Inferior parietal cortex (tissue), 1 donor: ENCODE measurements around the gene ALPP.
"Not testable (repeated sequence)": the region's sequence is repeated elsewhere in the genome, so short reads cannot be mapped to it uniquely, and the experiment has no call there.

ENCODE experiments used
- DNase-seq: peaks from one replicate; pipeline ENCODE4 v3.0.0-alpha.2; 2016; ENCODE audit errors: extremely low spot score

ALPP gene

GRCh38 chr2:232406556-232407310, 28.2 kb downstream of the ALPP start, which contains the start of gene ALPG:
ALPG (plus strand) TSS chr2:232406844; CDS start chr2:232406895, 51 bp downstream.
- DNase-seq: no peak

GRCh38 chr2:232407428-232408150, 29.0 kb downstream of the ALPP start:
- not testable (repeated sequence) for DNase-seq

- not testable (repeated sequence) for DNase-seq
Observed at GRCh38 chr2:232408269-232408668, 29.7 kb downstream of the ALPP start.

DNA sequence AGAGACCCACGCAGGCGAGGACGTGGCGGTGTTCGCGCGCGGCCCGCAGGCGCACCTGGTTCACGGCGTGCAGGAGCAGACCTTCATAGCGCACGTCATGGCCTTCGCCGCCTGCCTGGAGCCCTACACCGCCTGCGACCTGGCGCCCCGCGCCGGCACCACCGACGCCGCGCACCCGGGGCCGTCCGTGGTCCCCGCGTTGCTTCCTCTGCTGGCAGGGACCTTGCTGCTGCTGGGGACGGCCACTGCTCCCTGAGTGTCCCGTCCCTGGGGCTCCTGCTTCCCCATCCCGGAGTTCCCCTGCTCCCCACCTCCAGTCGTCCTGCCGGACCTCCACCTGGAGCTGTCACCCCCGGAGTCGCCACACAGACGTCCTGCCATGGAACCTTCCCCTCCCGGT, 31.1 kb downstream of the ALPP start:
- not testable (repeated sequence) for DNase-seq

- DNase-seq: no peak
Observed at GRCh38 chr2:232410238-232410900, 31.8 kb downstream of the ALPP start.

DNA sequence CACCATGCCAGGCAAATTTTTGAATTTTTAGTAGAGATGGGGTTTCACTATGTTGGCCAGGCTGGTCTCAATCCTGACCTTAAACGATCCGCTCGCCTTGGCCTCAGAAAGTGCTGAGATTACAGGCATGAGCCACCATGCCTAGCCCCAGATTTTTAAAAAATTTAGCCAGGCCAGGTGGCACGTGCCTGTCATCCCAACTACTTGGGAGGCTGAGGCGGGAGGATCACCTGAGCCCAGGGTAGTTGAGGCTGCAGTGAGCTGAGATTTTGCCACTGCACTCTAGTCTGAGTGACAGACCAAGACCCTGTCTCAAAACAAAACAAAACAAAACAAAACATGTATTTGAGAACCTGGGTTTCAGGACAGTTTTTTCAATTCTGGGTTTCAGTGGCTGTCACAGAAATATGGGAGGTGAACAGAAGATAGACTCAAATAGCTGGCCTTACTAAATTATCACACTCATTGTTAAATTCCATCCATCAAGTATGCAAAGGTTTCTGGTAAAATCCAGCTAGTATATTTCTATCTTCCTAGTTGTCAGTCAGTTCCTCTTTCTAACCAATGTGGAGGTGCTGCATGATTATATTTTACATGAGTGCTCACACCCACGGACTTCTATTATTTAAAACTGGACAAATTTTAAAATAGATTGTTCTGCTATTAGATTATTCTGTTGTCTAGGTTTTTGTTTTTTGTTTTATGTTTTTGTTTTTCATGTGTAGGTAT, 33.5 kb downstream of the ALPP start:
- no peak for DNase-seq

DNA sequence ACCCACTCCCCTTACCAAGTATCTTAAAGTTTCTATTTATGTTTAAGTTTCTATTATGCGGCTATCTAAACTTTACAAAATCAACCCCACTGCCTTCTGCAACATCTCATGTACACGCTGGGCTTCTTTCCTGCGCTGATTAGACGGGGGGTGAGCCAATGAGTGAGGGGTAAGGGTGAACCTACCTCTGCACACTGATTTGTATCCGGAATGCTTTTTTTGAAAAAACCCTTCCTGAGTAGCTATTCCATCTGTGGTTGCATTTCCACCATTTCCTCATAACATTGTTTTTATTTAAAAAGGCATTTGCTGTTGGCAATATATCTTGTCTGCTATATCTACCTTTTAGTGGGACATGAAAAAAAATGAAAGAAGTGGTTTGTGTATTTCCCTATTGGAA, 34.4 kb downstream of the ALPP start:
- DNase-seq: no peak

- DNase-seq: no peak
Observed at GRCh38 chr2:232415138-232415690, 36.7 kb downstream of the ALPP start.

GRCh38 chr2:232415736-232416520, 37.4 kb downstream of the ALPP start:
- DNase-seq: no peak

- DNase-seq: no peak
Observed at GRCh38 chr2:232416521-232417470, 38.2 kb downstream of the ALPP start.

GRCh38 chr2:232417489-232417888, 38.9 kb downstream of the ALPP start:
- no peak for DNase-seq

- no peak for DNase-seq
Observed at GRCh38 chr2:232418056-232418455, 39.5 kb downstream of the ALPP start.

DNA sequence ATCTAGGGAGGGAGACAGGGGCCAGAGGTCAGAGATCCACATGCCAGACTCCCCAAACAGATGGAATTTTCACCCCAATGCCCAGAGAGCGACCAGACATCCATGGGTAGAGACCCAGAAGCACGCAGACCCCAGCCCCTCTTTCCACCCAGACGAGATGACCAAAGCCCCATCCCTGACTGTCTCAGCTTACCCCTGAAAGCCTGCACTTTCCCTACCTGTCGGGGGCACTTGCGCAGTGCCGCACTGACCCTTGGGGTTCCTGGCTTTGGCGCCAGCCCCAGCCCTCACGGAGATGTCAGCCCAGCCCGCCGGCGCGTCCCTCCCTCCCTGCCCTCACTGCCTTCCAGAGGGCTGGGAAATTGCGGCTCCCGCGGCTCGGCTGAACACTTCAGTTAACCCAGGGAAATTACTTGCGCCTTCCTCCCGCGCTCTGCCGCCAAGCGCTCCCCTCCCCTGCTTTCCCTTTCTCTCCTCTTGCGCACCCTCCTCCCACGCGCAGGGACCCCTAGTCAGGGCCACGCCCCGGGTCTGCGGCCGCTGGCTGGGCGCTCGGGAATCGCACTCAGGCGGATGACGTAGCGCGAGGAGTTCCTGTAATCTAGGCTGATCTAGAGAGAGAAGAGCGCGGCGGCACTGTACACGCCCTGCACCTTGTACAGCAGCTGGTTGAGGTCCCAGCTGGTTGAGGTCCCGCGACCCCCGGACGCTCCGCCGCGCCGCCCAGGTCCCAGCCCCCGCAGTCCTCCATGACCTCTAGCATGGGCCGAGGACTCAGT, 40.1 kb downstream of the ALPP start:
- DNase-seq: no peak

DNA sequence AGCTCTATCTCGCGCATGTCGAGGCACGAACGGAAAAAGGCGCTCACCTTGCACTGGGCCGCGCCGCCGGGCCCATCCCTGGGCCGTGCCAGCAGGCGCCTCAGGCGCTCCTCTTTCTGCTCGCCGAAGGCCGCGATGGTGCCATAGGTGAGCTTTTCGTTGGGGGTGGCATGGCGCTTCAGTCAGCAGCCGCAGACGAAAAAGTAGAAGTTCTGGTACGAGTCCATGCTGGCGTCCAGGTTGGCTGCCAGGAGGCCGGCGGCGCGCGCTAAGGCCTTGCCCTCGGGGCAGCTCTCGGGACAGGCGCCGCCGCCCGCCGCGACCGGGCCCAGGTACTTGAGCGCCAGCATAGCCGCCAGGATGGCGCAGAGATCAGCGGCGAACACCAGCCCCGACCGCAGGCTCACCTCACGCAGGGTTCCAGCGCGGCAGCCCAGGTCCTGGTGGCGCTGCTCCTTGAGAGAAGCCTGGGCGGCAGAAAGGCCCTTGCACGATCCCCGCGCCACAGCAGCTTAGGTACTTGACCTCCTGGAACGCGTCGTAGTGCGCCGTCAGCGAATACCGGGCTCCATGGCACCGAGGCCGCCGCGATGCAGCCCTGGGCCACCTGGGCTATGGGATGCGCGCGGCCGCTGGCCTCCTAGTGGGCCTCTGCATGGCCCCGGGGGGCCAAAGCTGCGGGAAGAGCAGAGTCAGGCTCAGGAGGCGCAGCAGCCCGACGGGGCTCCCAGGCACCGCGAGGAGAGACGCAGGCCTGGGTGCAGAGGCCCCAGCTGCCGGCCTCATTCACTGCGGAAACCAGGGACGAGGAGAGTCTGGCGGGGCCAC, 40.9 kb downstream of the ALPP start:
- no peak for DNase-seq

DNA sequence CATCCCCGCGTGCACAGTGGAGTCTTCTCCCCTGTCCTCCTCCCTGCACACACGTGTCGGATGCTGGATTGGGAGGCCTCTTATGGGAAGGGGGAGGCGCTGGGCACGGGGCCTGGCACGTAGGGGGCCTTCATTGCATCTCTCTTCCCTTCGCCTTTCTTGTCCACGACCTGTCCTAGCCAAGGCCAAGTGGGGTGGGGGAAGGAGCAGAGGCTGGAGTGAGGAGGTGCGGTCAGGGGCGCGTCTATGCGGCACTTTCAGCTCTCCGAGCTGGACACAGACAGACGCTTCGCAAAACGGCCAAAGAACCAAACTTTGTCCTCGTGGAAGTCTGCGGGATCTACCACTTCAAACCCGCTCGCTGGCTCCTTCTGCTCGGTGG, 41.5 kb downstream of the ALPP start:
- no peak for DNase-seq

DNA sequence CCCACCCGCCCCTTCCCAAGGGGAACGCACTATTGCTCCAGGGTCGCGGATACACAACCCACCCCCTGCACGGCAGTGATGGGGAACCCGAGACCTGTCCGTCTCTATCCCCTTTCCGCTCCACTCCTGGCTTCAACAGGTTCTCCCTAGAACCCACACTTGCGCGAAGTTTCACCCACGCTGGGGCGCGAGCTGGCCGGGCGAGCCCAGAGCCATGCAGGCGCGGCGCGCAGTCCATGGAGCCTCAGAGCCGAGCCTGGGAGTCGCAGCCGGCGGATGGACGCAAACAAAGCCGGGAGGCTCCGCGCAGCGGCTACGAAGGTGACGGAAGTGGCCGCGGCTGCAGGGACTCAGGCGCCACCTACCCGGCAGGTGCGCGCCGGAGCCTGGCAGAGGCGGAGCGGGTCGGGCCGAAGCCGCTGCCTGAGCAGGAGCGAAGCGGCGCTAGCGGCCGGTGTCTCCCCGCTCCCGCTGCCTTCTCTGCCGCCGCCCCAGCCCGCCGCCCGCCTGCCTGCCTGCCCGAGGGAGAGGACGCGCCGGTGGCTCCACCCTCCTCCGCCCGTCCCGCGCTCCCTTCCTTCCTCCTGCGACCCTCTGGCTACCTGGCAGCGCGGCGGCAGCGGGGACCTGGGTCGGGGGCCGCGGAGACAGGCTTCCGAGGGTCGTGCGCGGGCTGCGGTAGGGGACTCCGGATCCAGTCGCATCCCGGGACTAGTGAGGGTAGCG, 42.1 kb downstream of the ALPP start:
- DNase-seq: no peak

- DNase-seq: no peak
Observed at GRCh38 chr2:232421189-232421785, 42.7 kb downstream of the ALPP start.
